ENCODE results near the gene MAOA.

Gene MAOA

GRCh38 chrX:43699475-43699874 is 43.4 kb downstream of the MAOA start:
- no peak for TF ChIP-seq CTCF (IDR thresholded peaks at IDR 0.05; ENCODE audit: insufficient read depth, missing control alignments)

GRCh38 chrX:43702079-43702524 is 46.0 kb downstream of the MAOA start:
- DNase-seq (ENCODE audit: insufficient read length, low spot score) (no peak), FAIRE-seq (no peak)

More at GRCh38 chrX:43699475-43699874, 43.4 kb downstream of the MAOA start:
- DNase-seq (ENCODE audit: insufficient read length, low spot score) (no peak), FAIRE-seq (no peak)

GRCh38 chrX:43702660-43703059 is 46.6 kb downstream of the MAOA start:
- no peak for TF ChIP-seq CTCF (IDR thresholded peaks at IDR 0.05; ENCODE audit: insufficient read depth, missing control alignments)
- FAIRE-seq (no peak), DNase-seq (ENCODE audit: insufficient read length, low spot score) (no peak)

More at GRCh38 chrX:43702079-43702524, 46.0 kb downstream of the MAOA start:
- TF ChIP-seq CTCF (IDR thresholded peaks at IDR 0.05; ENCODE audit: insufficient read depth, missing control alignments) = no peak

- DNase-seq (ENCODE audit: insufficient read length, low spot score) = no peak
- FAIRE-seq = no peak
- no peak for TF ChIP-seq CTCF (IDR thresholded peaks at IDR 0.05; ENCODE audit: insufficient read depth, missing control alignments)
Measured at GRCh38 chrX:43703211-43703791, 47.2 kb downstream of the MAOA start.

- FAIRE-seq (no peak), DNase-seq (ENCODE audit: insufficient read length, low spot score) (no peak)
- TF ChIP-seq CTCF (IDR thresholded peaks at IDR 0.05; ENCODE audit: insufficient read depth, missing control alignments) = no peak
Measured at GRCh38 chrX:43706786-43707370, 50.8 kb downstream of the MAOA start.

GRCh38 chrX:43707812-43708548 is 51.9 kb downstream of the MAOA start:
- DNase-seq (ENCODE audit: insufficient read length, low spot score) (no peak), FAIRE-seq (no peak)
- TF ChIP-seq CTCF (IDR thresholded peaks at IDR 0.05; ENCODE audit: insufficient read depth, missing control alignments) = no peak

- TF ChIP-seq CTCF (IDR thresholded peaks at IDR 0.05; ENCODE audit: insufficient read depth, missing control alignments) = no peak
- no peak for DNase-seq (ENCODE audit: insufficient read length, low spot score)
- no peak for FAIRE-seq
Measured at GRCh38 chrX:43716144-43716543, 60.0 kb downstream of the MAOA start.
